ENCODE results near the gene UBA1.

The UBA1 gene

DNA sequence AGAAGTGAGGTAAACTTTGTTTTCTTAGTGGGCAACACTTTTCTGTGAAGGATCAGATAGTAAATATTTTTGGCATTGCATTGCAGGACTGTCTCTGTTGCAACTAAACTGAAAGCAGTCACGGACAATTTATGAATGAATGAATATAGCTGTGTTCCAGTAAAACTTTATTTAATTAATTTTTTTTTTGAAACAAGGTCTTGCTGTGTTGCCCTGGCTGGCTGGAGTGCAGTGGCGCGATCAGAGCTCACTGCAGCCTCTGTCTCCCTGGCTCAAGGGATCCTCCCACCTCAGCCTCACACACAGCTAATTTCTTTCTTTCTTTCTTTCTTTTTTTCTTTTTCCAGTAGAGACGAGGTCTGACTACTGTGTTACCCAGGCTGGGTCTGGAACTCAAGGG, 32.8 kb upstream of the UBA1 start:
- no peak for DNase-seq (ENCODE audit: insufficient read length, low spot score)
- no peak for FAIRE-seq
- no peak for TF ChIP-seq CTCF (IDR thresholded peaks at IDR 0.05; ENCODE audit: insufficient read depth, missing control alignments)

GRCh38 chrX:47162927-47163583, 30.6 kb upstream of the UBA1 start:
- FAIRE-seq: no peak
- no peak for TF ChIP-seq CTCF (IDR thresholded peaks at IDR 0.05; ENCODE audit: insufficient read depth, missing control alignments)
- DNase-seq (ENCODE audit: insufficient read length, low spot score): no peak

GRCh38 chrX:47164420-47164819, 29.2 kb upstream of the UBA1 start:
- FAIRE-seq (no peak), DNase-seq (ENCODE audit: insufficient read length, low spot score) (no peak)
- TF ChIP-seq CTCF (IDR thresholded peaks at IDR 0.05; ENCODE audit: insufficient read depth, missing control alignments): no peak

GRCh38 chrX:47166126-47166525, 27.5 kb upstream of the UBA1 start:
- FAIRE-seq (no peak), DNase-seq (ENCODE audit: insufficient read length, low spot score) (no peak)
- TF ChIP-seq CTCF (IDR thresholded peaks at IDR 0.05; ENCODE audit: insufficient read depth, missing control alignments): no peak

GRCh38 chrX:47168495-47169073, 25.0 kb upstream of the UBA1 start:
- TF ChIP-seq CTCF (IDR thresholded peaks at IDR 0.05; ENCODE audit: insufficient read depth, missing control alignments): no peak
- no peak for FAIRE-seq

GRCh38 chrX:47169273-47169672, 24.4 kb upstream of the UBA1 start:
- DNase-seq (ENCODE audit: insufficient read length, low spot score) (no peak), FAIRE-seq (no peak)
- no peak for TF ChIP-seq CTCF (IDR thresholded peaks at IDR 0.05; ENCODE audit: insufficient read depth, missing control alignments)

More at GRCh38 chrX:47168495-47169073, 25.0 kb upstream of the UBA1 start:
- DNase-seq (ENCODE audit: insufficient read length, low spot score): no peak

Data from D721Med (cell line).